GM18858 (cell line): ENCODE data around the gene TMEM223.
"Not testable (repeated sequence)": the region's sequence is repeated elsewhere in the genome, so short reads cannot be mapped to it uniquely, and the experiment has no call there.

Experiments used
- ATAC-seq: cut with Tn5 transposase; IDR thresholded peaks from one replicate; pipeline ENCODE4 v1.9.1; 2021; ENCODE audit not compliant: unreplicated experiment

TMEM223 gene

GRCh38 chr11:62804310-62805075 lies 12.7 kb upstream of the TMEM223 start:
- ATAC-seq, result no peak

- ATAC-seq, result no peak
Measured at GRCh38 chr11:62801071-62801470, 9.3 kb upstream of the TMEM223 start.

GRCh38 chr11:62799486-62799885 lies 7.7 kb upstream of the TMEM223 start:
- ATAC-seq, result no peak

- no peak for ATAC-seq
Measured at GRCh38 chr11:62796281-62796680, 4.5 kb upstream of the TMEM223 start.

GRCh38 chr11:62794201-62794775 lies 2.5 kb upstream of the TMEM223 start:
- ATAC-seq, result no peak

- ATAC-seq, result no peak
Measured at GRCh38 chr11:62792202-62792575, 383 bp upstream of the TMEM223 start.

- no peak for ATAC-seq
Measured at GRCh38 chr11:62789576-62789975, 2.2 kb downstream of the TMEM223 start.

GRCh38 chr11:62788991-62789390 lies 2.8 kb downstream of the TMEM223 start:
- ATAC-seq, result no peak

- peak; percentile 40 for ATAC-seq
Measured at GRCh38 chr11:62787005-62787759, 4.6 kb downstream of the TMEM223 start, which contains the start of gene TMEM179B. TMEM179B (plus strand) TSS chr11:62787402; CDS start chr11:62787432, 30 bp downstream.

- ATAC-seq, result peak; percentile 41
Measured at GRCh38 chr11:62786318-62787004, 5.3 kb downstream of the TMEM223 start.

GRCh38 chr11:62782753-62783152 lies 9.1 kb downstream of the TMEM223 start:
- no peak for ATAC-seq

- ATAC-seq, result no peak
Measured at GRCh38 chr11:62778441-62778840, 13.4 kb downstream of the TMEM223 start.

GRCh38 chr11:62777389-62777788 lies 14.4 kb downstream of the TMEM223 start:
- no peak for ATAC-seq

GRCh38 chr11:62775646-62776045 lies 16.2 kb downstream of the TMEM223 start:
- no peak for ATAC-seq

GRCh38 chr11:62774407-62774806 lies 17.4 kb downstream of the TMEM223 start:
- ATAC-seq, result no peak

GRCh38 chr11:62771144-62772021 lies 20.4 kb downstream of the TMEM223 start, which contains the start of gene TAF6L:
TAF6L (plus strand) TSS chr11:62771396; CDS start chr11:62775784, 4,388 bp downstream.
- ATAC-seq, result peak; percentile 64

- no peak for ATAC-seq
Measured at GRCh38 chr11:62770778-62771143, 21.0 kb downstream of the TMEM223 start.

GRCh38 chr11:62760867-62761227 lies 31.0 kb downstream of the TMEM223 start:
- not testable (repeated sequence) for ATAC-seq

GRCh38 chr11:62757846-62758788 lies 33.7 kb downstream of the TMEM223 start:
- no peak for ATAC-seq
